Measurements from ENCODE around the gene ELMOD1.

Gene ELMOD1

DNA sequence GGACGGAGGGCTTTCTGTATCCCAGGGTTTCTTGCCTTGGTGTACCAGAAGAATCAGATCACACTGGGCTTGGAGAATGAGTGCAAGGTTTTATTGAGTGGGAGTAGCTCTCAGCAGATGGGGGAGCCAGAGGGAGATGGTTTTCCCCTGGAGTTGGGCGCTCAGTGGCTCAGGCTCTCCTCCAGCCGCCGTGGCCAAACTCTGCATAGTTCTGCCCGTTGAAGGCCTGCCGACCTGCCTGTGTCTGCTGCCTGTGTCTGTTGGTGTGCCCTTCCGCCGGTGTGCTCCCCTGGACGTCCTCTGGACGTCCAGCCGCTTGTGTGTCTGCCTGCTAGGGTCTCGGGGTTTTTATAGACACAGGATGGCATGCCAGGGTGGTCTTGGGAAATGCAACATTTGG, 20.9 kb upstream of the ELMOD1 start (continued):
- TF ChIP-seq, protein P1, sequence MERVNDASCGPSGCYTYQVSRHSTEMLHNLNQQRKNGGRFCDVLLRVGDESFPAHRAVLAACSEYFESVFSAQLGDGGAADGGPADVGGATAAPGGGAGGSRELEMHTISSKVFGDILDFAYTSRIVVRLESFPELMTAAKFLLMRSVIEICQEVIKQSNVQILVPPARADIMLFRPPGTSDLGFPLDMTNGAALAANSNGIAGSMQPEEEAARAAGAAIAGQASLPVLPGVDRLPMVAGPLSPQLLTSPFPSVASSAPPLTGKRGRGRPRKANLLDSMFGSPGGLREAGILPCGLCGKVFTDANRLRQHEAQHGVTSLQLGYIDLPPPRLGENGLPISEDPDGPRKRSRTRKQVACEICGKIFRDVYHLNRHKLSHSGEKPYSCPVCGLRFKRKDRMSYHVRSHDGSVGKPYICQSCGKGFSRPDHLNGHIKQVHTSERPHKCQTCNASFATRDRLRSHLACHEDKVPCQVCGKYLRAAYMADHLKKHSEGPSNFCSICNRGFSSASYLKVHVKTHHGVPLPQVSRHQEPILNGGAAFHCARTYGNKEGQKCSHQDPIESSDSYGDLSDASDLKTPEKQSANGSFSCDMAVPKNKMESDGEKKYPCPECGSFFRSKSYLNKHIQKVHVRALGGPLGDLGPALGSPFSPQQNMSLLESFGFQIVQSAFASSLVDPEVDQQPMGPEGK (CRISPR knock-in tag; IDR thresholded peaks at IDR 0.05; ENCODE audit: borderline replicate concordance) = no peak
- TF ChIP-seq ARNTL (CRISPR knock-in tag; IDR thresholded peaks at IDR 0.05; ENCODE audit: borderline replicate concordance, low read depth) (no peak), ZC3H10 (CRISPR knock-in tag; IDR thresholded peaks at IDR 0.05) (no peak), ZFP3 (CRISPR knock-in tag; IDR thresholded peaks at IDR 0.05) (no peak), CSRNP3 (CRISPR knock-in tag; IDR thresholded peaks at IDR 0.05) (no peak), PPARA (CRISPR knock-in tag; IDR thresholded peaks at IDR 0.05; ENCODE audit: borderline replicate concordance) (no peak), ESRRG (CRISPR knock-in tag; IDR thresholded peaks at IDR 0.05) (no peak)

- ATAC-seq = no peak
- TF ChIP-seq ZFP30 (CRISPR knock-in tag; IDR thresholded peaks at IDR 0.05) (no peak), SNAI2 (CRISPR knock-in tag; IDR thresholded peaks at IDR 0.05) (no peak), ZNF8 (CRISPR knock-in tag; IDR thresholded peaks at IDR 0.05) (no peak), PPARA (CRISPR knock-in tag; IDR thresholded peaks at IDR 0.05; ENCODE audit: borderline replicate concordance) (no peak), OSR1 (CRISPR knock-in tag; IDR thresholded peaks at IDR 0.05) (no peak), ZFP3 (CRISPR knock-in tag; IDR thresholded peaks at IDR 0.05) (no peak), BACH2 (CRISPR knock-in tag; IDR thresholded peaks at IDR 0.05; ENCODE audit: borderline replicate concordance) (no peak), CSDC2 (CRISPR knock-in tag; IDR thresholded peaks at IDR 0.05) (no peak), ZC3H10 (CRISPR knock-in tag; IDR thresholded peaks at IDR 0.05) (no peak), TCF4 (CRISPR knock-in tag; IDR thresholded peaks at IDR 0.05; ENCODE audit: borderline replicate concordance) (no peak), ARNTL (CRISPR knock-in tag; IDR thresholded peaks at IDR 0.05; ENCODE audit: borderline replicate concordance, low read depth) (no peak), ZNF70 (CRISPR knock-in tag; IDR thresholded peaks at IDR 0.05) (no peak), ISL1 (CRISPR knock-in tag; IDR thresholded peaks at IDR 0.05) (no peak), TOX (CRISPR knock-in tag; IDR thresholded peaks at IDR 0.05; ENCODE audit: borderline replicate concordance) (no peak), CSRNP3 (CRISPR knock-in tag; IDR thresholded peaks at IDR 0.05) (no peak)
- TF ChIP-seq, protein P2, sequence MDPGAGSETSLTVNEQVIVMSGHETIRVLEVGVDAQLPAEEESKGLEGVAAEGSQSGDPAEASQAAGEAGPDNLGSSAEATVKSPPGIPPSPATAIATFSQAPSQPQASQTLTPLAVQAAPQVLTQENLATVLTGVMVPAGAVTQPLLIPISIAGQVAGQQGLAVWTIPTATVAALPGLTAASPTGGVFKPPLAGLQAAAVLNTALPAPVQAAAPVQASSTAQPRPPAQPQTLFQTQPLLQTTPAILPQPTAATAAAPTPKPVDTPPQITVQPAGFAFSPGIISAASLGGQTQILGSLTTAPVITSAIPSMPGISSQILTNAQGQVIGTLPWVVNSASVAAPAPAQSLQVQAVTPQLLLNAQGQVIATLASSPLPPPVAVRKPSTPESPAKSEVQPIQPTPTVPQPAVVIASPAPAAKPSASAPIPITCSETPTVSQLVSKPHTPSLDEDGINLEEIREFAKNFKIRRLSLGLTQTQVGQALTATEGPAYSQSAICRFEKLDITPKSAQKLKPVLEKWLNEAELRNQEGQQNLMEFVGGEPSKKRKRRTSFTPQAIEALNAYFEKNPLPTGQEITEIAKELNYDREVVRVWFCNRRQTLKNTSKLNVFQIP (CRISPR knock-in tag; IDR thresholded peaks at IDR 0.05; ENCODE audit: borderline replicate concordance, low read depth) = no peak
- TF ChIP-seq, protein P3, sequence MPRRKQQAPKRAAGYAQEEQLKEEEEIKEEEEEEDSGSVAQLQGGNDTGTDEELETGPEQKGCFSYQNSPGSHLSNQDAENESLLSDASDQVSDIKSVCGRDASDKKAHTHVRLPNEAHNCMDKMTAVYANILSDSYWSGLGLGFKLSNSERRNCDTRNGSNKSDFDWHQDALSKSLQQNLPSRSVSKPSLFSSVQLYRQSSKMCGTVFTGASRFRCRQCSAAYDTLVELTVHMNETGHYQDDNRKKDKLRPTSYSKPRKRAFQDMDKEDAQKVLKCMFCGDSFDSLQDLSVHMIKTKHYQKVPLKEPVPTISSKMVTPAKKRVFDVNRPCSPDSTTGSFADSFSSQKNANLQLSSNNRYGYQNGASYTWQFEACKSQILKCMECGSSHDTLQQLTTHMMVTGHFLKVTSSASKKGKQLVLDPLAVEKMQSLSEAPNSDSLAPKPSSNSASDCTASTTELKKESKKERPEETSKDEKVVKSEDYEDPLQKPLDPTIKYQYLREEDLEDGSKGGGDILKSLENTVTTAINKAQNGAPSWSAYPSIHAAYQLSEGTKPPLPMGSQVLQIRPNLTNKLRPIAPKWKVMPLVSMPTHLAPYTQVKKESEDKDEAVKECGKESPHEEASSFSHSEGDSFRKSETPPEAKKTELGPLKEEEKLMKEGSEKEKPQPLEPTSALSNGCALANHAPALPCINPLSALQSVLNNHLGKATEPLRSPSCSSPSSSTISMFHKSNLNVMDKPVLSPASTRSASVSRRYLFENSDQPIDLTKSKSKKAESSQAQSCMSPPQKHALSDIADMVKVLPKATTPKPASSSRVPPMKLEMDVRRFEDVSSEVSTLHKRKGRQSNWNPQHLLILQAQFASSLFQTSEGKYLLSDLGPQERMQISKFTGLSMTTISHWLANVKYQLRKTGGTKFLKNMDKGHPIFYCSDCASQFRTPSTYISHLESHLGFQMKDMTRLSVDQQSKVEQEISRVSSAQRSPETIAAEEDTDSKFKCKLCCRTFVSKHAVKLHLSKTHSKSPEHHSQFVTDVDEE (CRISPR knock-in tag; IDR thresholded peaks at IDR 0.05) = no peak
Measured at GRCh38 chr11:107573438-107573837, 17.5 kb upstream of the ELMOD1 start.

- ATAC-seq = peak; percentile 78
Measured at GRCh38 chr11:107576497-107577345, 14.2 kb upstream of the ELMOD1 start.
